H9 (cell line): ENCODE results near the gene MOSMO. TPM values are rescaled to one million over a fixed set of nuclear protein-coding genes. Genes with fewer than 3 reads are reported as not detected.

Experiments used
- DNase-seq: peaks from one replicate; pipeline ENCODE4 v3.0.0-alpha.2; 2017
- H2AFZ ChIP-seq: one replicate; pipeline ENCODE4 v1.6.1; 2013; ENCODE audit warnings: mild to moderate bottlenecking, low read length, control low read depth, moderate library complexity
- H2AK5ac ChIP-seq: 2 replicates; pipeline ENCODE4 v1.6.1; 2013; ENCODE audit warnings: low read length, control low read depth, mixed read lengths; ENCODE audit not compliant: insufficient read length
- H2BK120ac ChIP-seq: one replicate; pipeline ENCODE4 v1.6.1; 2013; ENCODE audit warnings: low read depth, mild to moderate bottlenecking, low read length, control low read depth, inconsistent platforms; ENCODE audit not compliant: poor library complexity, severe bottlenecking
- H2BK12ac ChIP-seq: 2 replicates; pipeline ENCODE4 v1.6.1; 2013; ENCODE audit warnings: low read length, control low read depth, mixed read lengths, low read depth; ENCODE audit not compliant: insufficient read length
- H2BK15ac ChIP-seq: 2 replicates; pipeline ENCODE4 v1.6.1; 2013; ENCODE audit warnings: low read depth, low read length, control low read depth
- H2BK20ac ChIP-seq: one replicate; pipeline ENCODE4 v1.6.1; 2013; ENCODE audit warnings: low read depth, mild to moderate bottlenecking, low read length, control low read depth, inconsistent platforms; ENCODE audit not compliant: poor library complexity, severe bottlenecking
- H2BK5ac ChIP-seq: 2 replicates; pipeline ENCODE4 v1.6.1; 2013; ENCODE audit warnings: low read length, control low read depth, mixed read lengths; ENCODE audit not compliant: insufficient read length
- H3K14ac ChIP-seq: 2 replicates; pipeline ENCODE4 v1.6.1; 2013; ENCODE audit warnings: low read length, control low read depth; ENCODE audit not compliant: insufficient read depth
- H3K18ac ChIP-seq: 2 replicates; pipeline ENCODE4 v1.6.1; 2013; ENCODE audit warnings: low read depth, mild to moderate bottlenecking, mixed read lengths, low read length, control low read depth; ENCODE audit not compliant: insufficient read length
- H3K23ac ChIP-seq: 2 replicates; pipeline ENCODE4 v1.6.1; 2013; ENCODE audit warnings: low read length, control low read depth, mixed read lengths, low read depth; ENCODE audit not compliant: insufficient read length
- H3K23me2 ChIP-seq: 2 replicates; pipeline ENCODE4 v1.6.1; 2013; ENCODE audit warnings: low read depth, mild to moderate bottlenecking, mixed read lengths, low read length, control low read depth; ENCODE audit not compliant: insufficient read length, poor library complexity, severe bottlenecking
- H3K27ac ChIP-seq: 2 replicates; pipeline ENCODE4 v1.5.1; 2013; ENCODE audit warnings: low read length, control low read depth, mixed read lengths, low read depth; ENCODE audit not compliant: insufficient read length
- H3K27me3 ChIP-seq: 2 replicates; pipeline ENCODE4 v1.6.1; 2013; ENCODE audit warnings: low read length, control low read depth, inconsistent platforms; ENCODE audit not compliant: insufficient read depth
- H3K4ac ChIP-seq: 2 replicates; pipeline ENCODE4 v1.6.1; 2013; ENCODE audit warnings: low read depth, mild to moderate bottlenecking, control low read depth, inconsistent platforms, low read length, moderate library complexity
- H3K4me1 ChIP-seq: 2 replicates; pipeline ENCODE4 v1.6.1; 2013; ENCODE audit warnings: low read length, control low read depth, inconsistent platforms; ENCODE audit not compliant: insufficient read depth
- H3K4me2 ChIP-seq: 2 replicates; pipeline ENCODE4 v1.6.1; 2013; ENCODE audit warnings: low read length, control low read depth, mixed read lengths; ENCODE audit not compliant: insufficient read length, insufficient read depth
- H3K56ac ChIP-seq: 2 replicates; pipeline ENCODE4 v1.6.1; 2013; ENCODE audit warnings: low read depth, mild to moderate bottlenecking, mixed read lengths, low read length, control low read depth; ENCODE audit not compliant: insufficient read length
- H3K79me1 ChIP-seq: 2 replicates; pipeline ENCODE4 v1.6.1; 2013; ENCODE audit warnings: low read depth, mild to moderate bottlenecking, moderate library complexity, low read length, control low read depth, inconsistent platforms; ENCODE audit not compliant: insufficient read depth, poor library complexity, severe bottlenecking
- H3K79me2 ChIP-seq: 2 replicates; pipeline ENCODE4 v1.6.1; 2013; ENCODE audit warnings: low read length, control low read depth, inconsistent platforms; ENCODE audit not compliant: insufficient read depth
- H3K9ac ChIP-seq: 2 replicates; pipeline ENCODE4 v1.6.1; 2013; ENCODE audit warnings: low read length, control low read depth, mixed read lengths; ENCODE audit not compliant: insufficient read length; ENCODE audit errors: extremely low read depth
- H3K9me3 ChIP-seq: one replicate; pipeline ENCODE4 v1.6.1; 2013; ENCODE audit warnings: low read depth, low read length, inconsistent platforms; ENCODE audit not compliant: control insufficient read depth
- H3T11ph ChIP-seq: one replicate; pipeline ENCODE4 v1.6.1; 2013; ENCODE audit warnings: mild to moderate bottlenecking, low read length, control low read depth, inconsistent platforms
- H4K20me1 ChIP-seq: one replicate; pipeline ENCODE4 v1.6.1; 2013; ENCODE audit not compliant: control insufficient read depth, insufficient read length, insufficient read depth
- H4K5ac ChIP-seq: 2 replicates; pipeline ENCODE4 v1.6.1; 2013; ENCODE audit warnings: low read depth, mild to moderate bottlenecking, mixed read lengths, low read length, control low read depth; ENCODE audit not compliant: insufficient read length
- H4K8ac ChIP-seq: replicated peaks from 2 replicates; pipeline ENCODE4 v1.6.1; 2013; ENCODE audit warnings: low read length, control low read depth, mixed read lengths, low read depth; ENCODE audit not compliant: insufficient read length
- H4K91ac ChIP-seq: 2 replicates; pipeline ENCODE4 v1.6.1; 2013; ENCODE audit warnings: low read depth, mild to moderate bottlenecking, moderate library complexity, mixed read lengths, low read length, control low read depth; ENCODE audit not compliant: insufficient read length
- H3K27ac Mint-ChIP-seq, 3 experiments: 2 replicates in 2 of 3; 3 replicates in 1 of 3; pipeline ENCODE4 v1.8.0; 2020 to 2021; ENCODE audit warnings: mixed read lengths in 3 of 3, mild to moderate bottlenecking in 1 of 3, moderate library complexity in 1 of 3
- H3K27me3 Mint-ChIP-seq: 2 replicates; pipeline ENCODE4 v1.8.0; 2021; ENCODE audit warnings: low read depth, mild to moderate bottlenecking, moderate library complexity, mixed read lengths
- H3K36me3 Mint-ChIP-seq, 3 experiments: 2 replicates in 2 of 3; 3 replicates in 1 of 3; pipeline ENCODE4 v1.8.0; 2020 to 2021; ENCODE audit warnings: low read depth in 3 of 3, mixed read lengths in 3 of 3; ENCODE audit not compliant: insufficient read depth in 1 of 3
- H3K4me1 Mint-ChIP-seq, 2 experiments: 2 replicates each; pipeline ENCODE4 v1.8.0; 2020; ENCODE audit warnings: mixed read lengths in 2 of 2
- H3K4me3 Mint-ChIP-seq, 2 experiments: 2 replicates in 1 of 2; 3 replicates in 1 of 2; pipeline ENCODE4 v1.8.0; 2020 to 2021; ENCODE audit warnings: mild to moderate bottlenecking in 2 of 2, mixed read lengths in 2 of 2, moderate library complexity in 1 of 2
- H3K9me3 Mint-ChIP-seq, 2 experiments: 2 replicates in 1 of 2; 3 replicates in 1 of 2; pipeline ENCODE4 v1.8.0; 2020; ENCODE audit warnings: mild to moderate bottlenecking in 2 of 2, mixed read lengths in 2 of 2, moderate library complexity in 1 of 2
- CTCF ChIP-seq: fragments of 200-600 bp; sonication (generic); conservative IDR thresholded peaks from 3 replicates; pipeline ENCODE4 v1.8.0; 2021; ENCODE audit warnings: antibody characterized with exemption, mild to moderate bottlenecking
- WGBS: extraction: QIAGEN DNeasy Blood & Tissue Kit; methylation state at CpG from one replicate; pipeline ENCODE4 v1.1.7; 2013; ENCODE audit warnings: missing lambda C conversion rate, low lambda C conversion rate, mixed read lengths; ENCODE audit not compliant: insufficient read length; ENCODE audit errors: extremely low coverage; 5-methylcytosine and 5-hydroxymethylcytosine counted together
- total RNA-seq: library from RNA; stranded (reverse); gene quantifications from 2 replicates; pipeline ENCODE4 v1.2.1, GENCODE V29; 2021

The MOSMO gene
- total RNA-seq, 1 experiment from 2014 or later: 13.5 TPM

- Histone ChIP-seq H3K9ac (no peak overlapping the region), H2AFZ (no peak overlapping the region), H3K14ac (no peak overlapping the region), H2BK12ac (no peak overlapping the region), H3K79me2 (no peaks in the 10 kb centered on the region), H2BK15ac (no peak overlapping the region), H3K27me3 (no peaks in the 10 kb centered on the region), H3K23me2 (no peaks in the 10 kb centered on the region), H2BK120ac (no peak overlapping the region), H3K18ac (no peak overlapping the region), H4K91ac (no peak overlapping the region), H3K56ac (no peak overlapping the region), H3K9me3 (no peaks in the 10 kb centered on the region), H4K5ac (no peak overlapping the region), H2AK5ac (no peak overlapping the region), H3K27ac (no peak overlapping the region), H3K4me2 (no peak overlapping the region), H4K20me1 (no peaks in the 10 kb centered on the region), H2BK5ac (no peak overlapping the region), H3K4me1 (no peaks in the 10 kb centered on the region), H3T11ph (no peak overlapping the region), H3K23ac (no peak overlapping the region), H3K4ac (no peak overlapping the region), H3K79me1 (no peaks in the 10 kb centered on the region), H4K8ac (no peak overlapping the region), H2BK20ac (no peak overlapping the region)
- Mint-ChIP-seq H3K27me3 (no peaks in the 10 kb centered on the region), H3K9me3 (no peaks in the 10 kb centered on the region), H3K4me3 (no peak overlapping the region), H3K36me3 (no peaks in the 10 kb centered on the region; a peak in 1 of 7 replicates), H3K4me1 (peaks cover 9 to 12% of the 10 kb centered on the region in 2 experiments), H3K27ac (no peak overlapping the region; a peak in 1 of 7 replicates)
- no peak for DNase-seq
- no CpG with 5 or more reads among the region's 6 CpGs for WGBS
- TF ChIP-seq CTCF: no peak
Measured at GRCh38 chr16:21991621-21992020, 16.3 kb upstream of the MOSMO start.
